Measurements from ENCODE around the gene ELOF1. TPM values are rescaled to one million over a fixed set of nuclear protein-coding genes. Genes with fewer than 3 reads are reported as not detected.
A peak's percentile ranks its signal among the peaks of the same experiment; 100 is the strongest.
"Not testable (repeated sequence)": the region's sequence is repeated elsewhere in the genome, so short reads cannot be mapped to it uniquely, and the experiment has no call there.

ELOF1 gene
- total RNA-seq, 2 experiments from 2014 or later = 41.3 to 45.7 TPM

- Mint-ChIP-seq H3K4me3 (peak overlapping the region; percentile 67), H3K27ac (no peak overlapping the region), H3K4me1 (ENCODE audit: low read depth) (peaks cover 39% of the 10 kb centered on the region), H3K9me3 (no peaks in the 10 kb centered on the region), H3K36me3 (ENCODE audit: low read depth) (no peaks in the 10 kb centered on the region), H3K27me3 (no peaks in the 10 kb centered on the region)
- TF ChIP-seq CTCF (IDR thresholded peaks at IDR 0.05) = no peak
- peak; percentile 28 for DNase-seq
- peak; percentile 35 for ATAC-seq
- intact Hi-C loops (cut with micrococcal nuclease) = no loop called here
- ChIA-PET CTCF (interaction anchor here (1.0 to 1.7 kb wide), 5 partner anchors 8 to 47 kb away, joined by 3 to 6 read pairs (median 3); no protein-coding TSS in a partner anchor), POLR2A (interaction anchor here (0.6 to 1.2 kb wide), 5 partner anchors 9 to 189 kb away, joined by 3 read pairs; partner anchors contain the start of genes CNN1, ELOF1 and ZNF441)
These were observed 19.5 kb upstream of the ELOF1 start for GRCh38 chr19:11578258-11579142.

- H3K4me1 Mint-ChIP-seq (ENCODE audit: low read depth) = peaks cover 39% of the 10 kb centered on the region
- ATAC-seq (no peak), DNase-seq (no peak)
- POLR2A ChIA-PET = interaction anchor here (1.0 to 1.2 kb wide), 2 partner anchors 16 to 18 kb away, joined by 3 read pairs; partner anchors contain the start of gene ELOF1
- CTCF ChIA-PET = interaction anchor here (1.0 to 1.7 kb wide), 5 partner anchors 8 to 46 kb away, joined by 3 to 6 read pairs (median 3); no protein-coding TSS in a partner anchor
- H3K27ac Mint-ChIP-seq = no peak within 1 kb of the TSS
- H3K9me3 Mint-ChIP-seq = no peaks in the 10 kb centered on the region
- no peak for TF ChIP-seq CTCF (IDR thresholded peaks at IDR 0.05)
- intact Hi-C loops (cut with micrococcal nuclease) = no loop called here
- H3K4me3 Mint-ChIP-seq = peak within 1 kb of the TSS; percentile 59
- no peaks in the 10 kb centered on the region for H3K36me3 Mint-ChIP-seq (ENCODE audit: low read depth)
- no peaks in the 10 kb centered on the region for H3K27me3 Mint-ChIP-seq
These were observed 18.6 kb upstream of the ELOF1 start, which contains the start of gene ACP5 for GRCh38 chr19:11577451-11578257. ACP5 (minus strand) TSS chr19:11577645; CDS start chr19:11577317, 328 bp downstream.

GRCh38 chr19:11576227-11576626, 17.2 kb upstream of the ELOF1 start:
- H3K4me1 Mint-ChIP-seq (ENCODE audit: low read depth) = peaks cover 31% of the 10 kb centered on the region
- TF ChIP-seq CTCF (IDR thresholded peaks at IDR 0.05) = no peak
- ATAC-seq (no peak), DNase-seq (no peak)
- no peak overlapping the region for H3K4me3 Mint-ChIP-seq
- no peaks in the 10 kb centered on the region for H3K27me3 Mint-ChIP-seq
- intact Hi-C loops (cut with micrococcal nuclease) = no loop called here
- H3K9me3 Mint-ChIP-seq = no peaks in the 10 kb centered on the region
- POLR2A ChIA-PET = no interaction called here
- H3K27ac Mint-ChIP-seq = no peak overlapping the region
- no peaks in the 10 kb centered on the region for H3K36me3 Mint-ChIP-seq (ENCODE audit: low read depth)
- CTCF ChIA-PET = interaction anchor here (1.2 to 1.4 kb wide), 2 partner anchors 12 to 16 kb away, joined by 6 to 7 read pairs; no protein-coding TSS in a partner anchor

- intact Hi-C loops (cut with micrococcal nuclease) = no loop called here
- DNase-seq (peak; percentile 74), ATAC-seq (peak; percentile 68)
- H3K36me3 Mint-ChIP-seq (ENCODE audit: low read depth) = no peaks in the 10 kb centered on the region
- no peaks in the 10 kb centered on the region for H3K27me3 Mint-ChIP-seq
- no peaks in the 10 kb centered on the region for H3K9me3 Mint-ChIP-seq
- no peak for TF ChIP-seq CTCF (IDR thresholded peaks at IDR 0.05)
- H3K27ac Mint-ChIP-seq = peak overlapping the region; percentile 49
- no peak overlapping the region for H3K4me3 Mint-ChIP-seq
- ChIA-PET CTCF (interaction anchor here (0.8 to 1.6 kb wide), 3 partner anchors 14 to 17 kb away, joined by 3 to 4 read pairs (median 4); no protein-coding TSS in a partner anchor), POLR2A (interaction anchor here (1.4 kb wide), 1 partner anchor 16 kb away, joined by 7 read pairs; the partner anchor contains the start of gene ELOF1)
- H3K4me1 Mint-ChIP-seq (ENCODE audit: low read depth) = peaks cover 20% of the 10 kb centered on the region
These were observed 15.7 kb upstream of the ELOF1 start for GRCh38 chr19:11574689-11575088.

- H3K4me3 Mint-ChIP-seq; H3K27me3 Mint-ChIP-seq; H3K9me3 Mint-ChIP-seq; ATAC-seq; H3K36me3 Mint-ChIP-seq (ENCODE audit: low read depth); H3K27ac Mint-ChIP-seq; DNase-seq; intact Hi-C loops (cut with micrococcal nuclease): not testable (repeated sequence)
- ChIA-PET CTCF (interaction anchor here (1.2 to 3.8 kb wide), 2 partner anchors 14 to 15 kb away, joined by 4 to 17 read pairs; partner anchors contain the start of gene ELOF1), POLR2A (interaction anchor here (1.0 to 1.4 kb wide), 2 partner anchors 15 to 37 kb away, joined by 4 to 7 read pairs; partner anchors contain the start of gene ELOF1)
- peaks cover 16% of the 10 kb centered on the region for H3K4me1 Mint-ChIP-seq (ENCODE audit: low read depth)
These were observed 14.7 kb upstream of the ELOF1 start for GRCh38 chr19:11573763-11574162.

- CTCF ChIA-PET = interaction anchor here (1.2 to 3.8 kb wide), 2 partner anchors 14 to 15 kb away, joined by 4 to 17 read pairs; partner anchors contain the start of gene ELOF1
- H3K36me3 Mint-ChIP-seq (ENCODE audit: low read depth); H3K27ac Mint-ChIP-seq; H3K9me3 Mint-ChIP-seq; H3K27me3 Mint-ChIP-seq; ATAC-seq; intact Hi-C loops (cut with micrococcal nuclease); DNase-seq; H3K4me3 Mint-ChIP-seq: not testable (repeated sequence)
- POLR2A ChIA-PET = interaction anchor here (1.0 to 1.4 kb wide), 2 partner anchors 15 to 37 kb away, joined by 4 to 7 read pairs; partner anchors contain the start of gene ELOF1
- H3K4me1 Mint-ChIP-seq (ENCODE audit: low read depth) = peaks cover 15% of the 10 kb centered on the region
These were observed 14.3 kb upstream of the ELOF1 start for GRCh38 chr19:11573354-11573753.
